OCI-LY1 (cell line): ENCODE results near the gene DLG1.

Experiments used
- H2AFZ ChIP-seq: fragments of 200-600 bp; sonication (generic), shearing (Covaris generic); 2 replicates; pipeline ENCODE4 v1.6.0; 2014; ENCODE audit warnings: antibody characterized with exemption, mild to moderate bottlenecking, low read length
- H3F3A ChIP-seq: fragments of 200-600 bp; sonication (generic), shearing (Covaris generic); 2 replicates; pipeline ENCODE4 v1.6.0; 2014; ENCODE audit warnings: mild to moderate bottlenecking, antibody characterized with exemption, low read length, moderate library complexity; ENCODE audit not compliant: insufficient read depth
- H3K27ac ChIP-seq: fragments of 200-600 bp; sonication (generic); 2 replicates; pipeline ENCODE4 v1.5.1; 2014; ENCODE audit warnings: low read length, mixed run types, mild to moderate bottlenecking, low read depth; ENCODE audit not compliant: poor library complexity, severe bottlenecking
- H3K27me3 ChIP-seq: fragments of 200-600 bp; sonication (generic); 2 replicates; pipeline ENCODE4 v1.6.0; 2014; ENCODE audit warnings: antibody characterized with exemption, mild to moderate bottlenecking, low read length, moderate library complexity; ENCODE audit not compliant: insufficient read depth
- H3K36me3 ChIP-seq: fragments of 200-600 bp; sonication (generic); 2 replicates; pipeline ENCODE4 v1.6.1; 2014; ENCODE audit warnings: mild to moderate bottlenecking, antibody characterized with exemption, low read length, moderate library complexity, mixed read lengths; ENCODE audit not compliant: insufficient read depth
- H3K4me1 ChIP-seq: fragments of 200-600 bp; sonication (generic); 2 replicates; pipeline ENCODE4 v1.5.1; 2014; ENCODE audit warnings: mild to moderate bottlenecking, low read length, moderate library complexity; ENCODE audit not compliant: insufficient read depth, severe bottlenecking
- H3K4me2 ChIP-seq: fragments of 200-600 bp; sonication (generic), shearing (Covaris generic); 2 replicates; pipeline ENCODE4 v1.6.1; 2014; ENCODE audit warnings: low read length
- H3K4me3 ChIP-seq: fragments of 200-600 bp; sonication (generic); 2 replicates; pipeline ENCODE4 v1.5.1; 2014; ENCODE audit warnings: low read length, low read depth, mild to moderate bottlenecking, mixed read lengths; ENCODE audit not compliant: poor library complexity, severe bottlenecking
- H3K79me2 ChIP-seq: fragments of 200-600 bp; shearing (Covaris generic); 2 replicates; pipeline ENCODE4 v1.6.1; 2016; ENCODE audit warnings: mixed run types, low read length, mixed read lengths; ENCODE audit not compliant: insufficient read depth
- H3K9ac ChIP-seq: fragments of 200-600 bp; sonication (generic), shearing (Covaris generic); 2 replicates; pipeline ENCODE4 v1.6.1; 2014; ENCODE audit warnings: mild to moderate bottlenecking, low read length, mixed read lengths
- H3K9me2 ChIP-seq: fragments of 200-600 bp; sonication (generic), shearing (Covaris generic); 2 replicates; pipeline ENCODE4 v1.6.1; 2014; ENCODE audit warnings: low read depth, mild to moderate bottlenecking, low read length, mixed read lengths
- H3K9me3 ChIP-seq: fragments of 200-600 bp; shearing (Covaris generic); 2 replicates; pipeline ENCODE4 v1.6.1; 2014; ENCODE audit warnings: low read length, mixed read lengths
- H4K20me1 ChIP-seq: fragments of 200-600 bp; sonication (generic), shearing (Covaris generic); 2 replicates; pipeline ENCODE4 v1.6.0; 2016; ENCODE audit warnings: mild to moderate bottlenecking, low read length; ENCODE audit not compliant: insufficient read depth
- EZH2 ChIP-seq: fragments of 200-600 bp; sonication (generic), shearing (Covaris generic); IDR thresholded peaks from 2 replicates; pipeline ENCODE4 v1.8.0; 2017; ENCODE audit warnings: borderline replicate concordance, mixed run types, mild to moderate bottlenecking, antibody characterized with exemption, low read length, moderate library complexity, mixed read lengths
- TF ChIP-seq, protein P1 (sequence below): fragments of 200-600 bp; sonication (generic), shearing (Covaris generic); IDR thresholded peaks from 2 replicates; pipeline ENCODE4 v1.5.1; 2017; ENCODE audit warnings: mild to moderate bottlenecking, antibody characterized with exemption, low read length, moderate library complexity, mixed read lengths

DLG1 gene

DNA sequence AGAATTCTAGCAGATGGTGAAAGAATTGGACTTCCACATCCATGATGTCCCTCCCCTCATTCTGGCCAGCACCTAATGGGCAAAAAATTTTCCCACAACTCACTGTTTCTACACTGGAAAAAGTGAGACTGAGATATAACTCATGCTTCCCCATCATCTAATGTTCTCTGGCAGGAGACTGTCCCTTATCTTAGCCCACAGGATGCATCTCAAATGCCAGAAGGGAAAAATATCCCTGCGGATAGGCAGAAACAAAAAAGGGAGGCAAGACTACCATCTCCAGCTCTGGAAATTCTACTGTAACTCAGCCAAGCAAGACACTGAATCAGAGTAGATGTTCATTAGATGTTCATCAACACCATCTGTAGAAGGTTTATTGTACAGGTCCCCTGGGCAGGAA lies 58.6 kb downstream of the DLG1 start:
- Histone ChIP-seq H3F3A (no peaks in the 10 kb centered on the region), H2AFZ (no peak overlapping the region), H3K9me2 (no peaks in the 10 kb centered on the region), H3K27ac (no peak overlapping the region), H3K27me3 (no peaks in the 10 kb centered on the region), H3K4me3 (no peak overlapping the region), H3K9ac (no peak overlapping the region), H3K79me2 (peaks cover 75% of the 10 kb centered on the region), H3K9me3 (peaks cover 32% of the 10 kb centered on the region), H3K4me2 (no peak overlapping the region), H3K36me3 (peaks cover 51% of the 10 kb centered on the region), H4K20me1 (no peaks in the 10 kb centered on the region), H3K4me1 (no peaks in the 10 kb centered on the region)
- TF ChIP-seq, protein P1, sequence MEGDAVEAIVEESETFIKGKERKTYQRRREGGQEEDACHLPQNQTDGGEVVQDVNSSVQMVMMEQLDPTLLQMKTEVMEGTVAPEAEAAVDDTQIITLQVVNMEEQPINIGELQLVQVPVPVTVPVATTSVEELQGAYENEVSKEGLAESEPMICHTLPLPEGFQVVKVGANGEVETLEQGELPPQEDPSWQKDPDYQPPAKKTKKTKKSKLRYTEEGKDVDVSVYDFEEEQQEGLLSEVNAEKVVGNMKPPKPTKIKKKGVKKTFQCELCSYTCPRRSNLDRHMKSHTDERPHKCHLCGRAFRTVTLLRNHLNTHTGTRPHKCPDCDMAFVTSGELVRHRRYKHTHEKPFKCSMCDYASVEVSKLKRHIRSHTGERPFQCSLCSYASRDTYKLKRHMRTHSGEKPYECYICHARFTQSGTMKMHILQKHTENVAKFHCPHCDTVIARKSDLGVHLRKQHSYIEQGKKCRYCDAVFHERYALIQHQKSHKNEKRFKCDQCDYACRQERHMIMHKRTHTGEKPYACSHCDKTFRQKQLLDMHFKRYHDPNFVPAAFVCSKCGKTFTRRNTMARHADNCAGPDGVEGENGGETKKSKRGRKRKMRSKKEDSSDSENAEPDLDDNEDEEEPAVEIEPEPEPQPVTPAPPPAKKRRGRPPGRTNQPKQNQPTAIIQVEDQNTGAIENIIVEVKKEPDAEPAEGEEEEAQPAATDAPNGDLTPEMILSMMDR, result no peak
- TF ChIP-seq EZH2, result no peak

DNA sequence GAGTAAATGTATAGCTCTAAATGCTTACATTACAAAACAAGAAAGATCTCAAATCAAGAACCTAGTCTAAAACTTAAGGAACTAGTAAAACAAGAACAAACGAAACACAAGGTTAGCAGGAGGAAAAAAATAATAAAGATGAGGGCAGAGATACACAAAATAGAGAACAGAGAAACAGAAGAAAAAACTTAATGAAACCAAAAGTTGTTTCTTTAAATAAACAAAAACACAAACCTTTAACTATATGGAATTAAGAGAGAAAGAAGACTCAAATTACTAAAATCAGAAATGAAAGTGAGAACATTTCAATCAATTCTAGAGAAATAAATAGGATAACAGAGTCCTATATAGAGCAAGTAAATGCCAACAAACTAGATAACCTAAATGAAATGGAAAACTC lies 59.6 kb downstream of the DLG1 start:
- Histone ChIP-seq H4K20me1 (no peaks in the 10 kb centered on the region), H2AFZ (no peak overlapping the region), H3F3A (no peaks in the 10 kb centered on the region), H3K79me2 (peaks cover 84% of the 10 kb centered on the region), H3K4me1 (no peaks in the 10 kb centered on the region), H3K9me2 (no peaks in the 10 kb centered on the region), H3K4me2 (no peak overlapping the region), H3K9ac (no peak overlapping the region), H3K36me3 (peaks cover 49% of the 10 kb centered on the region), H3K4me3 (no peak overlapping the region), H3K27me3 (no peaks in the 10 kb centered on the region), H3K27ac (no peak overlapping the region), H3K9me3 (peaks cover 24% of the 10 kb centered on the region)
- TF ChIP-seq, protein P1, result no peak
- no peak for TF ChIP-seq EZH2

DNA sequence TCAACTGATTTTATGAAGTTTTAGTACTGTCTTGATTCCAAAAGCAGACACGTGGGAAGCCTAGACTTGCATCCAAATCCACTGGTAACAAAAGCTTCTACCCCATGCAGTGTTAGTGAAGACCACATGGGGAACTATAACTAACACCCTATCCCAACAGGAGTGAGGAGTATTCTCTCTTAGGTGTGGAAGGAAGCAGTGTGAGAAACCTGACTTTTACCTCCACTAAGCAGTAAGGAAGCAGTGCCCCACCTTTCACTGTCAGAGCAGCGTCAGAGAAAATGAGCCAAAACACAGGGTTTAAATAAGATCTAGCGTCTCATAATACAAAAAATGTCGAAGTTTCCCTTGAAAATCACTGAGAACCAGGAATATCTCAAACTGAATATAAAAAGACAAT lies 60.5 kb downstream of the DLG1 start:
- Histone ChIP-seq H3F3A (no peaks in the 10 kb centered on the region), H2AFZ (no peak overlapping the region), H3K27me3 (no peaks in the 10 kb centered on the region), H3K4me1 (no peaks in the 10 kb centered on the region), H3K27ac (no peak overlapping the region), H3K79me2 (peaks cover 90% of the 10 kb centered on the region), H3K4me3 (no peak overlapping the region), H3K9ac (no peak overlapping the region), H3K9me2 (no peaks in the 10 kb centered on the region), H3K4me2 (no peak overlapping the region), H4K20me1 (no peaks in the 10 kb centered on the region), H3K36me3 (peaks cover 43% of the 10 kb centered on the region), H3K9me3 (peaks cover 15% of the 10 kb centered on the region)
- TF ChIP-seq, protein P1, result no peak
- no peak for TF ChIP-seq EZH2
